Panc1 (cell line): ENCODE results near the gene TBC1D12. TPM values are rescaled to one million over a fixed set of nuclear protein-coding genes. Genes with fewer than 3 reads are reported as not detected.

Experiments used
- ATAC-seq: fragments of 200-7000 bp; cut with Tn5 transposase; 2 replicates; pipeline ENCODE4 v1.9.1; 2020; ENCODE audit warnings: mild to moderate bottlenecking, moderate library complexity
- BruUV-seq: library from RNA; stranded (reverse); fragments of 400-500 nt; replicated peaks from 2 replicates; lab custom pipeline; 2021; lab: Mats Ljungman, UMichigan
- CTCF ChIA-PET: fragments of 300-600 bp; sonication (Branson Sonifier 250); formaldehyde crosslinking; loops from one replicate; lab custom pipeline; 2022; ENCODE audit warnings: antibody characterized with exemption; lab: Charles Lee
- POLR2A ChIA-PET: fragments of 300-600 bp; sonication (Branson Sonifier 250); formaldehyde crosslinking; loops from one replicate; lab custom pipeline; 2022; ENCODE audit warnings: antibody characterized with exemption; lab: Charles Lee
- DNase-seq: peaks from one replicate; pipeline ENCODE4 v3.0.0-alpha.2; 2010; ENCODE audit warnings: low read depth, low spot score
- H3K27ac ChIP-seq: 2 replicates; pipeline ENCODE4 v1.5.1; 2011; ENCODE audit warnings: mild to moderate bottlenecking, low read length, inconsistent platforms
- H3K27me3 ChIP-seq: fragments of 200-500 bp; sonication (Bioruptor generic); 2 replicates; pipeline ENCODE4 v1.6.0; 2014; ENCODE audit warnings: low read length, inconsistent platforms; ENCODE audit not compliant: control insufficient read depth, insufficient read depth
- H3K36me3 ChIP-seq: fragments of 200-500 bp; sonication (Bioruptor generic); 2 replicates; pipeline ENCODE4 v1.5.1; 2014; ENCODE audit warnings: inconsistent platforms, mild to moderate bottlenecking, low read length, moderate library complexity; ENCODE audit not compliant: control insufficient read depth, insufficient read depth
- H3K4me1 ChIP-seq: 2 replicates; pipeline ENCODE4 v1.5.1; 2011; ENCODE audit warnings: inconsistent platforms, mild to moderate bottlenecking, low read length, moderate library complexity; ENCODE audit not compliant: control insufficient read depth, insufficient read depth
- H3K4me3 ChIP-seq, 2 experiments: 2 replicates each; pipeline ENCODE4 v1.5.1; 2011 to 2012; ENCODE audit warnings: low read depth in 2 of 2, low read length in 2 of 2, mild to moderate bottlenecking in 2 of 2, inconsistent platforms in 1 of 2, moderate library complexity in 1 of 2
- H3K9me3 ChIP-seq: fragments of 200-500 bp; sonication (Bioruptor generic); 2 replicates; pipeline ENCODE4 v1.5.1; 2014; ENCODE audit warnings: low read depth, mild to moderate bottlenecking, inconsistent platforms, low read length, moderate library complexity; ENCODE audit not compliant: control insufficient read depth, insufficient read depth
- CTCF ChIP-seq: fragments of 450-650 bp; IDR thresholded peaks from 2 replicates; pipeline ENCODE4 v1.5.1; 2017; ENCODE audit warnings: mild to moderate bottlenecking
- POLR2AphosphoS5 ChIP-seq: IDR thresholded peaks from 2 replicates; pipeline ENCODE4 v1.6.1; 2012; ENCODE audit warnings: mild to moderate bottlenecking, low read depth, low read length, moderate library complexity
- REST ChIP-seq, 2 experiments: IDR thresholded peaks; 2 replicates each; pipeline ENCODE4 v1.6.1; 2011 to 2012; ENCODE audit warnings: low read depth in 2 of 2, control low read depth in 1 of 2, low read length in 1 of 2, mild to moderate bottlenecking in 1 of 2, moderate library complexity in 1 of 2; ENCODE audit not compliant: insufficient read depth in 1 of 2
- SIN3A ChIP-seq: IDR thresholded peaks from 2 replicates; pipeline ENCODE4 v1.6.1; 2012; ENCODE audit warnings: low read depth, mild to moderate bottlenecking, low read length, moderate library complexity, borderline replicate concordance; ENCODE audit not compliant: insufficient read depth
- TCF7L2 ChIP-seq: IDR thresholded peaks from 2 replicates; pipeline ENCODE4 v1.6.1; 2011; ENCODE audit warnings: mild to moderate bottlenecking, low read depth, low read length, inconsistent platforms
- in situ Hi-C: cut with HindIII; loops from 2 replicates; pipeline ENCODE4 v1.10.0; 2016; ENCODE audit warnings: low sequenced_read_pairs, low pct_unique_long_range_greater_than_20kb
- intact Hi-C: fragments of 100-400 bp; cut with micrococcal nuclease; formaldehyde crosslinking; loops from one replicate; pipeline ENCODE4 v1.10.0; 2022; ENCODE audit not compliant: unreplicated experiment
- total RNA-seq: library from RNA; stranded (reverse); gene quantifications from one replicate; pipeline ENCODE4 v1.2.1, GENCODE V29; 2021; ENCODE audit not compliant: unreplicated experiment

TBC1D12 gene
- total RNA-seq, 1 experiment from 2014 or later: 23.7 TPM

- ATAC-seq (no peak), DNase-seq (no peak)
- TF ChIP-seq CTCF: no peak
- no peak for TF ChIP-seq SIN3A
- TF ChIP-seq TCF7L2: no peak
- no peak for TF ChIP-seq REST (IDR thresholded peaks at IDR 0.05; ENCODE audit: insufficient read depth in 1 of 2, low read depth in 2 of 2, low read length in 1 of 2)
- no peak for TF ChIP-seq POLR2AphosphoS5
- H3K27me3 ChIP-seq: no peaks in the 10 kb centered on the region
- H3K4me1 ChIP-seq: peaks cover 20% of the 10 kb centered on the region
- ChIA-PET CTCF (no interaction called here), POLR2A (no interaction called here)
- no peaks in the 10 kb centered on the region for H3K36me3 ChIP-seq
- no peak overlapping the region for H3K4me3 ChIP-seq
- H3K27ac ChIP-seq: no peak overlapping the region
- in situ Hi-C loops: no loop called here
- BruUV-seq: no TSS peak
- H3K9me3 ChIP-seq: peaks cover 3% of the 10 kb centered on the region; the same call in 1 of the 2 replicates
- intact Hi-C loops: loop anchor here (5.0 kb wide), 3 partner anchors 33 to 98 kb away; partner anchors contain the start of gene NOC3L
These were observed 37.8 kb downstream of the TBC1D12 start for GRCh38 chr10:94440096-94440495.

- CTCF ChIA-PET: no interaction called here
- in situ Hi-C loops (no loop called here), intact Hi-C loops (loop anchor here (5.0 kb wide), 3 partner anchors 36 to 101 kb away; partner anchors contain the start of gene NOC3L)
- BruUV-seq: no TSS peak
- Histone ChIP-seq H3K27me3 (no peaks in the 10 kb centered on the region), H3K9me3 (0 out of 2 replicates have a peak, but pooled peaks cover under 1% of the 10 kb centered on the region), H3K4me1 (peaks cover 20% of the 10 kb centered on the region), H3K4me3 (no peak overlapping the region), H3K36me3 (no peaks in the 10 kb centered on the region; the same call in 1 of the 2 replicates), H3K27ac (0 out of 2 replicates have a peak overlapping the region, but pooled peaks have one; percentile 13)
- DNase-seq: no peak
- POLR2A ChIA-PET: interaction anchor here (0.6 kb wide), 1 partner anchor 1464 kb away, joined by 6 read pairs; no protein-coding TSS in a partner anchor
- peak; percentile 17; the same call in 1 of the 2 replicates for ATAC-seq
- TF ChIP-seq REST (IDR thresholded peaks at IDR 0.05; ENCODE audit: insufficient read depth in 1 of 2, low read depth in 2 of 2, low read length in 1 of 2): no peak
- no peak for TF ChIP-seq POLR2AphosphoS5
- TF ChIP-seq CTCF: no peak
- no peak for TF ChIP-seq TCF7L2
- no peak for TF ChIP-seq SIN3A
These were observed 40.7 kb downstream of the TBC1D12 start for GRCh38 chr10:94443047-94443446.
